ENCODE measurements around the gene PLA2G15.

The PLA2G15 gene

GRCh38 chr16:68299571-68300453 is 54.6 kb downstream of the PLA2G15 start:
- no peak for DNase-seq

DNA sequence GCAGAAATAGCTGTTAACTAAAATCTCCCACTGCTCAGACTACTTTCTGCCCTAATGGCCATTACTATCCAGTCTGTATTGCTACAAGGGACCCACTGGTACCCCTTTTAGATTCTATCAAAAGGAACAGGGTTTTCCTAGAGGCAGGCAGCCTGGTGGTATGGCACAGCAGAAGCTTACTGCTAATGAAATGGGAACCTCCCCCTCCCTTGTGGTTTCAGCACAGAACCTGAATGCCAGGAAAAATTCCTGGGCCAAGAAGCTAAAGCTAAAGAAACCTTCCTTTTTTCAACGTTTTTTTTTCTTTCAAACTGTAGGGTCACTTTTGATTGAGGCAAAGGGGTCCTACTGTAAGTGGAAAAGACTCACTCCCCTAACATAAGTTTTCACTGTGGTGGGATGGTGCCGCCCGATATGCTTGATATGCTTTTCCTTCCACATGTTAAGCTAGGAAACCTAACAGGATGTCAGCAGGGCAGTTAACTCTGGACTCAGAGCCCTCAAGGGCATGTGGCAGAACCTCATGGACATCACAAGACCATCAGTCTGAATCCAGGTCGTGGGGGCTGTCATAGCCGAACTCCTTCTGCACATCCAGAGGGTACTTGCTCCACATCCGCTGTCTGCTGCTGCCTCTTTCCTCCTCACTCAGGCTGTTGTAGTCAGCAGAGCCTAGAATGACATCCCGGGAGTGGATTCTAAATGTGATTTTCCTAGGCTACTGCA is 55.7 kb downstream of the PLA2G15 start:
- no peak for DNase-seq

- DNase-seq: no peak
These were observed 61.5 kb downstream of the PLA2G15 start for GRCh38 chr16:68306633-68307032.

- DNase-seq: peak in 1 of 5 experiments; percentile 55
These were observed 64.6 kb downstream of the PLA2G15 start for GRCh38 chr16:68309799-68310198.

DNA sequence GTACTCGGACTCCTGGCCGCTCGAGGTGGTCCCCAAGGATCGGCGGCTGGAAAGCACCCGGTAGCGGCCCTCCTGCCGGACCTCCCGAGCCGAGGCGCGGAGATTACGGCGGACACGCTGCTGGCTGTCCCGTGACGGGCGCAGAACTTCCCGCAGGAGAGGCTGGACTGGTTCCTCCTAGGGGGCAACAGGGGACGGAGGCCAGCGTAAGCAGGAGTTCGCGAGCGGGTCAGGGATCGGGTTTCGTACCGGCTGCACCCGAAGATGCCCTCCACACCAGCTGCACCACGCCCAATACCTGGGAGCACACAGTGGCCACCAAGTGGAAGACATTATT is 65.2 kb downstream of the PLA2G15 start:
- DNase-seq: no peak
